Esophagus muscularis mucosa (tissue), 4 donors: ENCODE results near the gene OR5A1.

Source experiments
- CTCF ChIP-seq, 3 experiments: fragments of 200-600 bp in 2 of 3; fragments of 450-650 bp in 1 of 3; sonication (generic) in 2 of 3; IDR thresholded peaks; one replicate each; pipeline ENCODE4 v1.5.1; 2017 to 2019; ENCODE audit warnings: antibody characterized with exemption in 3 of 3, mild to moderate bottlenecking in 2 of 3, moderate library complexity in 1 of 3
- EP300 ChIP-seq: sonication (generic); formaldehyde crosslinking; IDR thresholded peaks from one replicate; pipeline ENCODE4 v1.6.1; 2017; ENCODE audit warnings: antibody characterized with exemption
- POLR2A ChIP-seq: fragments of 450-650 bp; IDR thresholded peaks from one replicate; pipeline ENCODE4 v1.6.1; 2017; ENCODE audit warnings: antibody characterized with exemption, moderate library complexity, mild to moderate bottlenecking, low read depth

GRCh38 chr11:59400461-59401261 lies 35.6 kb upstream of the OR5A1 start:
- TF ChIP-seq CTCF (IDR thresholded peaks at IDR 0.05) (no peak), POLR2A (no peak), EP300 (no peak)
